NCI-H345 treated with DMSO at 0.1 percent for 48 hours (cell line): ENCODE measurements around the gene SAA1.
"Not testable (repeated sequence)": the region's sequence is repeated elsewhere in the genome, so short reads cannot be mapped to it uniquely, and the experiment has no call there.

Source experiments
- DNase-seq: peaks from one replicate; lab custom pipeline; 2025; ENCODE audit not compliant: unreplicated experiment; lab: John Stamatoyannopoulos, UW

SAA1 gene

DNA sequence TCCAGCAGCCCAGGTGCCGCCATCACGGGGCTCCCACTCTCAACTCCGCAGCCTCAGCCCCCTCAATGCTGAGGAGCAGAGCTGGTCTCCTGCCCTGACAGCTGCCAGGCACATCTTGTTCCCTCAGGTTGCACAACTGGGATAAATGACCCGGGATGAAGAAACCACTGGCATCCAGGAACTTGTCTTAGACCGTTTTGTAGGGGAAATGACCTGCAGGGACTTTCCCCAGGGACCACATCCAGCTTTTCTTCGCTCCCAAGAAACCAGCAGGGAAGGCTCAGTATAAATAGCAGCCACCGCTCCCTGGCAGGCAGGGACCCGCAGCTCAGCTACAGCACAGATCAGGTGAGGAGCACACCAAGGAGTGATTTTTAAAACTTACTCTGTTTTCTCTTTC, at the start of gene SAA1:
Gene SAA1 (plus strand): TSS at position 316 of the 400 bp plus-strand sequence. CDS start 624 bp downstream, outside the sequence.
- DNase-seq = no peak

DNA sequence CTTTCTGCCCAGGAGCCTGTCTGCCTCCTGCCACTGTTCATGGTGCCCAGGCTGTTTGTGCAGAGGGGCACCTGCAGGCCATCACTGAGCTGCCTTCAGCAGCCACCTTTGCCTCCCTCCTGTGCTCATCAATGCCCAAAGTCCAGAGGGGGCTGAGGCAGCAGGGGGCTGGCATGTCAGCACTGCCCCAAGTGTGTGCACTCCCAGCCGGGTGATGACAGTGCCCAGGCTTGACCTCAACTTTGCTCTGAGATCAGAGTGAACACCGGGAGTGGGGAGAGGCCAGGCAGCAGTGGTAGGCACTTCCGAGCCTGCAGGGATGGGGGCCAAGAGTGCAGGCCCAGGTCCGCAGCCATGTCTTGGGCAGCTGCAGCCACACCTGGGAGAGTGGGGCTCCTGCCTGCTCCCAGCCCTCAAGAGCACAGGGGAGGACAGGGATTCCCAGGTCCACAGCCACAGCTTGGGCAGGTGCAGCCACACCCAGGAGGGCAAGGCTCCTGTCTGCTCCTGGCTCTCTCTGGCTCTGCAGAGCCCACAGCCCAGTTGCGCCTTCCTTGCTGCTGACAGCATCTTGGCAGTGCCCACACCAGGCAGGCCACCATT, 44.7 kb upstream of the SAA1 start:
- no peak for DNase-seq

DNA sequence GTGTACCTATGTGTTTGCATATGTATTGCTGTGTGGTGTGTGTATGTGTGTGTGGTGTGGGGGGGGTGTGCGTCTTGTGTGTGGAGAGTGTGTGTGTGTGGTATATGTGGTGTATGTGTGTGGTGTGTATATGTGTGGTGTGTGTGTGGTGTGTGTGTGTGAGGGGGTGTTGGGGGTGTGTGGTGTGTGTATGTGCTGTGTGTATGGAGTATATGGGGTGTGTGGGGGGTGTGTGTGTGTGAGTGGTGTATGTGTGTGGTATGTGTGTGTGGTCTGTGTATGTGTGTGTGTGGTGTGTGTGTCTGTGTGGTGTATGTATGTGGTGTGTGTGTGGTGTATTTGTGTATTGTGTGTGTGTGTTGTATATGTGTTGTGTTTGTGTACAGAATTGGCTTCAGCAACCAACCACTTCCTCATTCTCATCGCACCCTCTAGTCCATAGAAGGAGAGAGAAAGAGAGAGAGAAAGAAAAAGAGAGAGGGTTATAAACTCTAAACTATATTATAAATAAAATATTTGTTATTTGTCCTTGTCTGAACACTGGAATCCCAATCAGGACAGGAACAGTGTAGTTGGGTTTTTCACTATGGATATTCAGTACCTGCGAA, 43.1 kb upstream of the SAA1 start:
- DNase-seq = no peak

DNA sequence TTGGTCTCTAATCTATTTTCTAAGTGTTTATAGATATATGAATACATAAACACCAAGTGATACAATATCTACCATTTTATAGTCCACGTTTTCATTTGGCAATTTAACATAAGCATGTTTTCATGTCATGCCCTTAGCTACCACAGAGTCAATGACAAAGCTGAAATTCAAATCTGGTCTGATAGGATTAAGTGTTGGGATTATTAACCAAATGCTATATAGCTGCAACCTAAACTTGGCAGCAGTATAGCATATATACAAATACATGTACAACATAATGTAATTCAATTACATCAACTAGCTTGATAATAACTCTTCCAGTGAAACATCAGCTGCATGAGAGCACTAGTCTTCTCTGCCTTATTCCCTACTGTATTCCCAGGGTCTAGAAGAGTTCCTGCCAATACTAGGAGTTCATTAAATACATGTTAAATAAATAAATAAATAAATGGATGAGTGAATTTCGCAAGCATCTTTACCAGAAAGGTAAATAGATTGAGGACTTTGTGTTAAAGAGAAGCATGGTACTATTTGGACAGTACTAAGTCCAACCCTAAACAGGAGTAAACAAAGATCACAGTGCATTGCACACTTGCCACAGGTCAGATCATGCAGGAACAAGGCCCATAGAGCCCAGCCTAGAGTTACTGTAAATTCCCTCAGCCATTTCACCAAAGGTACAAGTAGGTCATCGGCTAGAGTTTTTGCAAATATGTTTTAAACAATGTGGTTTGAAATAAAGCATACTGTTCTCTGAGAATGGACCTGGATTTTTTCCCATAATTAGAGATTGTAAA, 42.3 kb upstream of the SAA1 start:
- DNase-seq = no peak

DNA sequence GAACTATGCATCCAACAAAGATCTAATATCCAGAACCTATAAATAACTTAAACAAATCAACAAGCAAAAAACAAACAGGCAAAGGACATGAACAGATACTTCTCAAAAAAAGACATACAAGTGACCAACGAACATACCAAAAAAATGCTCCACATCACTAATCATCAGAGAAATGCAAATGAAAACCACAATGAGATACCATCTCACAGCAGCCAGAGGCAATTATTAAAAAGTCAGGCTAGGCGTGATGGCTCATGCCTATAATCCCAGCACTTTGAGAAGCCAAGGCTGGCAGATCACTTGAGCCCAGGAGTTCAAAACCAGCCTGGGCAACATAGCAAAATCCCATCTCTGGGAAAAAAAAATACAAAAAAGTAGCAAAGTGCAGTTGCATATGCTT, 40.2 kb upstream of the SAA1 start:
- no peak for DNase-seq

DNA sequence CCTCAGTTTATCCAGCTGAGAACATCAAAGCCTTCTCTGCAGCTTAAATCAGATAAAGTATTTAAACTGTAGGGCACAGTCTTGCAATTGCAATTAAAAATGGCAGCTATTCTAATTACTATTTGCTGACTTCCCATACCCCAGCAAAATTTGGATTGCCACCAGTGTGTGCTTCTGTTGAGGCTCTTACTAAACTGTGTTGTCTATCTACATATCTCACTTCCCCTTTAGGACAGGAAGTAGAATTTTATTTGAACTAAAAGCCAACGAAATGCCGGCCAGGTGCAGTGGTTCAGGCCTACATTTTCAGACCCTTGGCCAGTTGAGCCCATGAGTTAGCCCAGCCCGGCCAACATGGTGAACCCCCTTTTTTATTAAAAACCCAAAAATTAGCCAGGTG, 36.6 kb upstream of the SAA1 start:
- no peak for DNase-seq

DNA sequence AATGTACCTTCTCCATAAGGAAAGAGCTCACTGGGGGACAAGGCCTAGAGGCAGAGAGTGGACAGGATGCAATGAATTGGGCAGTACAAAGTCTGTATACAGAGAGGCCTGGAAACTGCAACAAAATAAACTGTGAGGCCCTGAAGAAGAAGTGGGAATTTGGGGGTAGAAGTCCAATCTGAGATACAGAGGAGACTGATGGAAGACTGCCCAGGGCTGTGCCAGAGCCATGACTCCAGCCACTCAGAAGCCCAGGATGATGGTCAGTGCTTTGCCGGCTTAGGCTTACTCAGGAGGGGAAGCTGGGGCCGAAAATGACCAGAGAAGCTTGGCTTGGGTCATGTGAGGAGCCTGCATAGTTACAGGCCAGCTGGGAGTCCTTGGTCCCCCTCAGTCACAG, 35.2 kb upstream of the SAA1 start:
- no peak for DNase-seq

DNA sequence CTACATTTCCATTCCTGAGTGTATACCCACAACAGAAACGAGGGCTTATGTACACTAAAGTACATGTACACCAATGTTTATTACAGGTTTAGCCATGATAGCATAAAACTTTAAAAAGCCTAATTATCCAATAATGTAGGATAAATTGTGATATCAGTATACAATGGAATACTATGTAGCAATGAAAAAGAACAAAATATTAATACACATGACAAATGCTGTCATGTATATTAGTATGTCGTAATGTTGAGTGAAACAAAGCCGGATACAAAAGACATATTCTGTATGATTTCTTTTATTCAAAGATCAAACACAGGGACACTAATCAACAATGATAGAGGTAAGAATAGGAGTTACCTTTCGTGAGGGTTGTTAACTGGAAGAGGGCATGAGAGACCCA, 32.2 kb upstream of the SAA1 start:
- no peak for DNase-seq

DNA sequence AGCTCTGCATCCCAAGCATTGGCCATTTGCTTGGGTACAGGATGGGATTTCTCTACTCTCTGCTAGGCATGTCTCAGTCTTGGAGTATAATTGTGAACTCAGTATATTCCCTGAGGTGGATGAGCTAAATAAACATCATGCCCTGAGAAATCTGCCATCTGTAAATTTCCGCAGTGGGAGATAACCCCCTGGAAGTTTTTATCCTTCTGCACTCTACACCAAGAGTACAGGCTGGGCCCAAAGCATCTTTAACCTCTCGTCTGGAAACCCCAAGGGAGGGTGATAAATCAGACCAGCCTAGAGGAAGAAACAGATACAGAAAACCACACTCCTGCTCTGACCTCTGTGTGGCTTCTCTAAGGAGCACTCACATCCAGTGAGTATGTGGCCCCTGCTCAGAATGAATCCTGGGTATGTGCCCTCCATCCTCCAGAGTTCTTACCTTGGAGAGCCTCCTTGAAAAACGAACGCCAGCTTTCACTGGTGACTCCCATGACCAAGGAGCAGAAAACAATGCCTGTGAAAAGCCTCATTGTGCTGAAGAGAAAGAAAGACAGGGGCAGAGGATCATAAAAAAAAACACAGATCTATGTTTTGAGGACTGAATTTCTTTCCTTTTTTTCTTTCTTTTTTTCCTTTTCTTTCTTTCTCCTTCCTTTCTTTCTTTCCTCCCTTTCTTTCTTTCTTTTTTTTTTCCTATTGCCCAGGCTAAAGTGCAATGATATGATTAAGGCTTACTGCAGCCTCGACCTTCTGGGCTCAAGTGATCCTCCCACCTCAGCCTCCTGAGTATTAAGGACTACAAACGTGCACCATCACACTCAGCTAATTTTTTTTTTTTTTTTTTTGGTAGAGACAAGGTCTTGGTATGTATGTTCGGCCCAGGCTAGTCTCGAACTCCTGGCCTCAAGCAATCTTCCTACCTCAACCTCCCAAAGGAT, 30.4 kb upstream of the SAA1 start:
- no peak for DNase-seq

DNA sequence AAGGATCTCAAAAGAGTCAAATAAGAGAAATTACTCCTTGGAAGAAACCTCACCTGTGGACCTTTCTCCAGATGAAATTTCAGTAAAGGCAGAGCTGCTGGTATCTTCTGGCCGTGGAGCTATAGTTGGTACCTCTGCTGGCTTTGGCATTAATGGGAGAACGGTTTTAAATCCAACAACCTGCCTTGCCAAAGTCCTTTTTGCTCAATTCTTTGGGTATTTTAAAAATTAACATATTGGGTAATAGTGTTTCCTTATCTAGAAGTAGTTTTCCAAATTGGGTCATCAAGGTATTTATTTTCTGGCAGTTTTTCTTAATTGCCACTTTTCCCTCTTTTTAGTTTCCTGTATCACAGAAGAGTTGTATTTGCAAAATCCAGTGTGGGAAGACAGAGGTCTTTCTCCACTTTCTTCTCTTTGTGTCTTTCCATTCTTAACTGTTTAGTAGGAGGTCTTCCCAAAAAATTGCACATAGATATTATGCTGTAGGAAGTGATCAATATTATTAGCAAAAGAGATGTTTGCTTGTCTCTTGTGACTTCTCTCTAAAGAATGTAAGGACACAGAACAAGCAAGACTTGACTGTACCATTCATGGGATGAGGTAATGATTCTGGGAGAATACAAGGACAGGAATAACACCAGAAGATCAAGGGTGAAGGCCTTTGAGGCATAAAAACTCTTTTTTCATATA, 29.3 kb upstream of the SAA1 start, which contains the start of gene SAA4:
Gene SAA4 (minus strand): TSS at position 139 of the 693 bp plus-strand sequence. CDS start 876 bp downstream, outside the sequence.
- no peak for DNase-seq

DNA sequence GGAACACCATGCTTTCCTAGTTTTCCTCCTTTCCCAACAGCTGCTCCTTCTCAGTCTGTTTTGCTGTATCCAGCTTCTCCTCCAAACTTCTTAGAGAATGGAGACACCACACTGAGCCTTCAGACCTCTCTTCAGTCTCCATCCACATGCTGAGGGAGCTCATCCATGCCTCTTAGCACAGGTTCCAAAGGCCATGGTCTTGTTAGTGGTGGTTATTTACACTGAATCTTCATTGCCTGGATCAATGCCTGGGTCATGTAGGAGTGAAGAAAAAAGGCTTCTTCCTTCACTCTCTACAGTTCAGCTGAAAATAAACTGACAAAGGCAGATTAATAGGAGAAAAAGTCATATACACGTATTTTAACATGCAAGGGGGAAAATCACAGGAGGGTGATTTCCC, 26.4 kb upstream of the SAA1 start:
- no peak for DNase-seq

DNA sequence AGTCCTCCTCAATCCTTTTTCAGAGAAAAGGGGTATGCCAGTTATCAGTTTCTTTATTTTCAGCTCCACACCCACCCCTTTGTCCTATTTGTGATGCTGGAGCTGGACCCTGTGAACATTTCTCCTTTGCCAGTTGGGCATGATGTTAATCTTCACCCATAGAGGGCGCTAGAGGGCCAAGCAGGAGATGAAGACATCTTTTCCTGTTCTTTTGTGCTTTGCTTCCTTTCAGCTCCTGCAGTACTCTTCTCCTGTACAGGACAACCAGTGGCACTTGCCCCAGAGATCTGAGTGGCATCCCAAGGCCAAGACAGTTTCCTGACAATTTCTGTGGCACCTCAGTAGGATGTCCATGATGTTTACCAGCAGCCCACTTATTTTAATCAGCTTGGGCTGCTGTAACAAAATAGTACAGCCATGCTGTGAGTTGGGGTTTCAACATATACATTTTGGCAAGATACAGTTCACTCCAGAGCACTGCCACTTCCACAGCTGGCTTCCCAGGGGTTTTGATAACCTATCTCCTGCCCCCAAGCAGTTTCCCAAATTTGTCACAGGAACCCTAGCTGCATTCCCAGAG, 22.2 kb upstream of the SAA1 start:
- no peak for DNase-seq

DNA sequence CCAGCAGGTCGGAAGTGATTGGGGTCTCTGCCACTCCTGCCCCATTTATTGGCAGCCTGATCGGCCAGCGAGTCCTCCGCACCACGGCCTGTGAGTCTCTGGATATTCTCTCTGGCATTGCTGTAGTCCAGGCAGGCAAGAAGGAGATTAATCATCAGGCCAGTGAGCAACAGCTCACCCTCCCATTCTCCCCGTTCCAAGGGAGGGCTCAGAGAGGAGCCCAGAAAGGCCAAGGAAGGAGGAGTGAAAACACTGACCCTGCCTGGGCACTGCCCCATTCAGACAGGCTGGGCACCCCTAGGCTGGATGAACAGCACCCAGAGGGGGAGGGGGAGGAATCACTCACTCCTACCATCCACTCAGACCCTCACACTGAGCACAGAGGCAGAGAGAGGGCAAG, 20.7 kb upstream of the SAA1 start:
- DNase-seq = no peak

DNA sequence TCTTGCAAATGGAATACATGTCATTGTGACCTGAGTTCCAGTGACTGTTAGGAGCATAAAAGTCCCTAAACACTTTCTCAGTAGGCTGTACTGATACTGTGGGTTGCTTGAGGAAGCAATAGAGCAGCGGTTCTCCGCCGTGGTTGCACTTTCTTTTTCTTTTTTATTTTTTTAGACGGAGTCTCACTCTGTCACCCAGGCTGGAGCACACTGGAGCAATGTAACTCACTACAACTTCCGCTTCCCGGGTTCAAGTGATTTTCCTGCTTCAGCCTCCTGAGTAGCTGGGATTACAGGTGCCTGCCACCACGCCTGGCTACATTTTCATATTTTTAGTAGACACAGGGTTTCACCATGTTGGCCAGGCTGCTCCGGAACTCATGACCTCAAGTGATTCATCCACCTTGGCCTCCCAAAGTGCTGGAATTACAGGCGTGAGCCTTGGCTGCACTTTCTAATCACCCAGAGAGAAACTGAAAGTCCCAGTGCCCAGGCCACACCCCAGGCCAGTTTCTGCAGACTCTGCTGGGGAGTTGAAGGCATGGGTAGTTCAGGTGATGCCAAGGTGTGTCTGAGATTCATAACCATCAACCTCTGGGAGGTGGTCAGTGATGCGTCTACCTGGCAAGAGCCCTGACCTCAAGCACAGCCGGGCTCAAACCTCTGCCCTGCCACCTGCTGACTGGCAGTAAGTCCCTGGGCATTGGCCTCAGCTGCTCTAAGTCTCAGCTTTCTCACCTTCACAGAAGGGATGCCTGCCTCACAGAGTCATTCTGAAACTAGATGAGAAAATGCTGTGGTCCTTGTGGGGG, 19.5 kb upstream of the SAA1 start:
- not testable (repeated sequence) for DNase-seq

DNA sequence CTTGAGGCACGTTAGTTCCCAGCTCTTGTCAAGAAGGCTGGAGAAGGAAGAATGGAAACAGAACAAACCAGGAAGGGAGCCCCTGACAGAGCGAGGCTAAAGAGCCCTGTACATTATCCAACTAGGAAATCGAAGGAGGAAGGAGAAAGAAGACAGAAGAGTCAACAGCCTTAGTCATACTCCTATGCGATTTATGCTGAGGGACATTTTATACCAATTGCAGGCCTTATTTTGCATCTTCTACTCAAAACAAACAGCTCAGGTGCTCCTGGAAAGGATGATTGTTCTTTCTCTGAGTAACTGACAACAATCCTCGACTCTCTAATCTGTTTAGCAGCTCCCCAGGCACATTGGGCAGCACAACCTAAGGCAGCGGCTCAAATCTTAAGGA, 18.9 kb upstream of the SAA1 start:
- not testable (repeated sequence) for DNase-seq

DNA sequence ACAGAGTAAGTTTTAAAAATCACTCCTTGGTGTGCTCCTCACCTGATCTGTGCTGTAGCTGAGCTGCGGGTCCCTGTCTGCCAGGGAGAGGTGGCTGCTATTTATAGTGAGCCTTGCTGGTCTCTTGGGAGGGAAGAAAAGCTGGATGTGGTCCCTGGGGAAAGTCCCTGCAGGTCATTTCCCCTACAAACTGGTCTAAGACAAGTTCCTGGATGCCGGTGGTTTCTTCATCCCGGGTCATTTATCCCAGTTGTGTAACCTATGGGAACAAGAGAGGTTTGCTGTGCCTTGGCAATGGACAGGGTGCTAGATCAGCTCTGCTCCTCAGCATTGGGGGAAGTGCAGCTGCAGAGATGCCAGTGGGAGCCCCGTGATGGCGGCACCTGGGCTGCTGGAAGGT, 17.5 kb upstream of the SAA1 start, which contains the start of gene SAA2:
Gene SAA2 (minus strand): TSS at position 108 of the 400 bp plus-strand sequence. CDS start 657 bp downstream, outside the sequence.
- no peak for DNase-seq

DNA sequence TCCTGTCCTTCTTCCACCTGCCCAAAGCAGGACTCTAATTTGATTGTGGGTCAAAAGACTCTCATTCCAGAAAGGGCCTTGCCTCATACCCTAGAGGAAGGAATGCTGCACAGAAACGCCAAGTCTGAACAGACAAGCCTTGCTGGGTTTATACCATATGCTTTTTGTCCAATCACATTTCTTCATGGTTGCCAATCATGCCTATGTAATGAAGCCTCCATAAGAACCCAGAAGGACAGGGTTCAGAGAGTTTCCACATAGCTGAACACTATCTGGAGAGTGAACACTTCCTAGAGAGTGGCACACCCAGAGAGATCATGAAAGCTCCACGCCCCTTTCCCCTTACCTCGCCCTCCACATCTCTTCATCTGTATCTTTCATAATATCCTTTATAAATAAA, 12.8 kb upstream of the SAA1 start:
- DNase-seq = no peak

DNA sequence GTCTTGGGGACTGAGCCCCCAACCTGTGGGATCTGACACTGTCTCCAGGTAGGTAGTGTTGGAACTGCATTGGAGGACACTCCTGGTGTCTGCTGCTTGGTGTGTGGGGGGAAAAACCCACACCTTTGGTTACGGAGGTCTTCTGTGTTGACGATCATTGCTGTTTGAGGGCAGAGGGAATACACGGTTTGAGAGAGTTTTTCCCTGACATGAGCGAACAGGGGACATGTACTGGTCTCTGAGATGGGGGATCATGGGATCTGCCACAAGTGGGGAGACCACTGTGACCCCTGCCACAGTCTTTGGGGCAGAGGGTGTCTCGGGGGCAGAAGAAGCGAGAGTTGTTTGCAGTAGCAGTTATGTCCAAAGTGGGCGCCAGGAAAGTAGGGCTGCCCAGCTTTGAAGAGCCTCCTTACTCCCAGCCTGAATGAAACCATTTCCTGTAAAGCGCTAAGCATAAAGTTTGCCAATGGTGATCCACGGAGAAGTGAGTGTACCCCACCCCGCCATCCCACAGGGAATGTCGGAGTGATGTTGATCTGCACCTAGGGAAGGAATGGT, 12.2 kb upstream of the SAA1 start:
- no peak for DNase-seq
